ENCODE data around the gene UBE2J2.

GRCh38 chr1:1237874-1238701, 35.6 kb downstream of the UBE2J2 start:
- no peak for TF ChIP-seq POLR2AphosphoS5 (IDR thresholded peaks at IDR 0.05; ENCODE audit: low read depth, low read length)
- no peak for TF ChIP-seq TAF1 (IDR thresholded peaks at IDR 0.05; ENCODE audit: borderline replicate concordance, low read depth, low read length)
